Duodenal mucosa (tissue), 2 donors: ENCODE data around the gene EPB41L2.
"Not testable (repeated sequence)": the region's sequence is repeated elsewhere in the genome, so short reads cannot be mapped to it uniquely, and the experiment has no call there.

Experiments
- H3K27ac ChIP-seq: one replicate; pipeline ENCODE4 v1.7.0; 2013; ENCODE audit warnings: low read depth, low read length
- H3K27me3 ChIP-seq, 2 donors: one replicate each; pipeline ENCODE4 v1.7.0; 2013; ENCODE audit warnings: low read length in 2 of 2, control low read depth in 1 of 2; ENCODE audit not compliant: insufficient read depth in 2 of 2, control insufficient read depth in 1 of 2
- H3K36me3 ChIP-seq, 2 donors: one replicate each; pipeline ENCODE4 v1.7.0; 2013; ENCODE audit warnings: low read length in 2 of 2, control low read depth in 1 of 2; ENCODE audit not compliant: insufficient read depth in 2 of 2, control insufficient read depth in 1 of 2
- H3K4me1 ChIP-seq, 2 donors: one replicate each; pipeline ENCODE4 v1.7.0; 2013; ENCODE audit warnings: low read length in 2 of 2, control low read depth in 1 of 2; ENCODE audit not compliant: insufficient read depth in 2 of 2, control insufficient read depth in 1 of 2
- H3K4me3 ChIP-seq, 2 donors: one replicate each; pipeline ENCODE4 v1.7.0; 2013; ENCODE audit warnings: low read length in 2 of 2, low read depth in 1 of 2
- H3K9ac ChIP-seq, 2 donors: one replicate each; pipeline ENCODE4 v1.7.0; 2013; ENCODE audit warnings: low read length in 2 of 2, low read depth in 1 of 2
- H3K9me3 ChIP-seq, 2 donors: one replicate each; pipeline ENCODE4 v1.7.0; 2013; ENCODE audit warnings: low read length in 2 of 2, control low read depth in 1 of 2; ENCODE audit not compliant: control insufficient read depth in 1 of 2

EPB41L2 gene

GRCh38 chr6:130810307-130811030, 252.6 kb downstream of the EPB41L2 start:
- no peak overlapping the region for H3K27ac ChIP-seq
- no peaks in the 10 kb centered on the region for H3K9me3 ChIP-seq
- H3K27me3 ChIP-seq, result no peaks in the 10 kb centered on the region
- no peaks in the 10 kb centered on the region for H3K36me3 ChIP-seq
- no peak overlapping the region for H3K4me3 ChIP-seq
- no peaks in the 10 kb centered on the region for H3K4me1 ChIP-seq
- H3K9ac ChIP-seq, result no peak overlapping the region

GRCh38 chr6:130801368-130801767, 261.7 kb downstream of the EPB41L2 start:
- not testable (repeated sequence) for H3K36me3 ChIP-seq, H3K9me3 ChIP-seq, H3K4me3 ChIP-seq, H3K27ac ChIP-seq, H3K4me1 ChIP-seq, H3K9ac ChIP-seq, H3K27me3 ChIP-seq

- H3K36me3 ChIP-seq, result no peaks in the 10 kb centered on the region
- H3K4me3 ChIP-seq, result no peak overlapping the region
- peaks cover 0 to 6% of the 10 kb centered on the region in 2 donors for H3K9me3 ChIP-seq
- no peaks in the 10 kb centered on the region for H3K27me3 ChIP-seq
- no peak overlapping the region for H3K27ac ChIP-seq
- H3K4me1 ChIP-seq, result no peaks in the 10 kb centered on the region
- no peak overlapping the region for H3K9ac ChIP-seq
These were observed 266.0 kb downstream of the EPB41L2 start for GRCh38 chr6:130797061-130797460.

- Histone ChIP-seq H3K27ac (no peak overlapping the region), H3K9me3 (peaks cover 0 to 6% of the 10 kb centered on the region in 2 donors), H3K9ac (no peak overlapping the region), H3K4me3 (no peak overlapping the region), H3K27me3 (no peaks in the 10 kb centered on the region), H3K4me1 (no peaks in the 10 kb centered on the region), H3K36me3 (no peaks in the 10 kb centered on the region)
These were observed 266.6 kb downstream of the EPB41L2 start for GRCh38 chr6:130796313-130796905.

GRCh38 chr6:130794738-130795137, 268.3 kb downstream of the EPB41L2 start:
- H3K9me3 ChIP-seq, result no peaks in the 10 kb centered on the region
- H3K36me3 ChIP-seq, result no peaks in the 10 kb centered on the region
- H3K27me3 ChIP-seq, result no peaks in the 10 kb centered on the region
- no peaks in the 10 kb centered on the region for H3K4me1 ChIP-seq
- H3K9ac ChIP-seq, result no peak overlapping the region
- no peak overlapping the region for H3K27ac ChIP-seq
- no peak overlapping the region for H3K4me3 ChIP-seq

GRCh38 chr6:130794010-130794697, 268.9 kb downstream of the EPB41L2 start:
- H3K27me3 ChIP-seq, result no peaks in the 10 kb centered on the region
- H3K4me3 ChIP-seq, result no peak overlapping the region
- no peaks in the 10 kb centered on the region for H3K9me3 ChIP-seq
- no peak overlapping the region for H3K27ac ChIP-seq
- H3K4me1 ChIP-seq, result no peaks in the 10 kb centered on the region
- H3K9ac ChIP-seq, result no peak overlapping the region
- H3K36me3 ChIP-seq, result no peaks in the 10 kb centered on the region
